ENCODE results near the gene PHGDH.
"Not testable (repeated sequence)": the region's sequence is repeated elsewhere in the genome, so short reads cannot be mapped to it uniquely, and the experiment has no call there.

Gene PHGDH

GRCh38 chr1:119711804-119712341, at the start of gene PHGDH:
PHGDH (plus strand) TSS chr1:119711934; CDS start chr1:119712023, 89 bp downstream.
- DNase-seq, result peak; percentile 67 to 73

DNA sequence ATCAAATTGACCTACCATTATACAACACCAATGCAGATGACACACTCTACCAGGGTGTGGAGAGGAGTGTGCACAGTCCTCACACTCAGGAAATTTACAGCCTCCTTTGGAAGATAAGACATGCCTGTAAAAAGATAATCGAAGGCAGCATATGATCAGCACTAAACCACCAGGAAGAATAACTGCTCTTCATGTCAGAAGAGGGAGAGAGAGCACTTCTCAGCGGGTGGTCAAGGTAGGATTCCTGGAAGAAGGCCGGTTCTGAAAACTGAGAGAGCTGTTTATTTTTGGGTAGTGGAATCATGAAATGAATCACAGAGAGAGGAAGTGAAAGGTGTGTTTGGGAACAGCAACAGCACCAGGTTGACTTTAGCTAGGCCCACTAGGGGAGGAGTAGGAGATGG, 49.7 kb upstream of the PHGDH start:
- DNase-seq, result no peak

DNA sequence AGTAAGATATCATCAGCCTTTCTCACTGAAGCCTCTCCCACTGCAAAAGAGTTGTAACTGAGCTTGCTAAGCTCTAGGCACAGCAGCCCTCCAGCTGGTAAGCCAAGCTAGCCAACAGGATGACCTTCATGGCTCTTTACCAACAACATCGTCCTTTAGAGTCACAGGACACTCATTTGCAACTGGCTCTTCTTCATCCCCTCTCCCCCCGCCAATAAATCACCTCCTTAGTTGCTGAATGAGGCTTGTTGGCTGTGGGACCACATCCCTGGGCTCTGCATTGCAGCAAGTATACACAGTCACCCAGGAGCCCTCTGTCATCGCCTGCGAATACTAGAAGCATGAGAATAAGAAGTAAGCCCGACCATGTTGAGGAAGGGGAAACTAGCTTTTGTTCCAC, 47.7 kb upstream of the PHGDH start:
- DNase-seq, result no peak

GRCh38 chr1:119667173-119667572, 44.6 kb upstream of the PHGDH start:
- no peak for DNase-seq

GRCh38 chr1:119670898-119671297, 40.8 kb upstream of the PHGDH start:
- no peak for DNase-seq

DNA sequence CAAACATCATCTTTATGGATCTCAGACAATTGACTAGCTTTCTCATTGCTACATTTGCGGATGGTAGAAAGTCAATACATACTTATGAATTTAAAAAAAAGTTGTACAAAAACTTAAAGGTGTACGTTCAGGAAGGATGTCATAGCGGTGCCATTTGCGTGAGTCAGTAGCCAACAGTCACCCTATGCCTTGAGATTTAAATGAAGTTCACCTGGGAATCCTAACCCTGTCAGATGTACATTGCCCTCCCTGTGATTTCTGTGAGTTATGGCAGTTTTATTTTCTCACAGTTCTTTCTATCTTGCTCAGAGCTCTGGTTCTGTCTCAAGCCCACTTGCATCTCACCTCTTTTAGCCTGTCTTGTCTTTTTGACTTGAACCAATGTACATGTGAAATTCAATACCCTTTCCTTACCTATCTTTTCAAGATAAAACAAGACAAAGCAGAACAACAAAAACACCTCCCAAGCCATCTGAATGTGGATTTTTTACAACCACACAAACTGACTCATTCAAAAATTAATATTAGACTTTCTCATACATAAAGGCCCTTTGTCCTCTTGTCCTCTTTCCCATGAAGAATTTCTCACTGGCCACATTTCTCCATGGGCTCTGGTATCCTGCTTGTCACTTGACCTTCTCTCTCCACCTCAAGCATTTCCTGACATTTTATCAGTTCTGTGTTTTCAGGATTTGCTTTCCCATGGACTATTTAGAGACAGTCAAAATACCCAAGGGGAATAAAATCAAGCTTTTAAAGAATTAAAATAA, 38.4 kb upstream of the PHGDH start:
- no peak for DNase-seq

- DNase-seq, result no peak
Measured at GRCh38 chr1:119674111-119674526, 37.6 kb upstream of the PHGDH start.

- DNase-seq, result no peak
Measured at GRCh38 chr1:119674835-119675289, 36.9 kb upstream of the PHGDH start.

DNA sequence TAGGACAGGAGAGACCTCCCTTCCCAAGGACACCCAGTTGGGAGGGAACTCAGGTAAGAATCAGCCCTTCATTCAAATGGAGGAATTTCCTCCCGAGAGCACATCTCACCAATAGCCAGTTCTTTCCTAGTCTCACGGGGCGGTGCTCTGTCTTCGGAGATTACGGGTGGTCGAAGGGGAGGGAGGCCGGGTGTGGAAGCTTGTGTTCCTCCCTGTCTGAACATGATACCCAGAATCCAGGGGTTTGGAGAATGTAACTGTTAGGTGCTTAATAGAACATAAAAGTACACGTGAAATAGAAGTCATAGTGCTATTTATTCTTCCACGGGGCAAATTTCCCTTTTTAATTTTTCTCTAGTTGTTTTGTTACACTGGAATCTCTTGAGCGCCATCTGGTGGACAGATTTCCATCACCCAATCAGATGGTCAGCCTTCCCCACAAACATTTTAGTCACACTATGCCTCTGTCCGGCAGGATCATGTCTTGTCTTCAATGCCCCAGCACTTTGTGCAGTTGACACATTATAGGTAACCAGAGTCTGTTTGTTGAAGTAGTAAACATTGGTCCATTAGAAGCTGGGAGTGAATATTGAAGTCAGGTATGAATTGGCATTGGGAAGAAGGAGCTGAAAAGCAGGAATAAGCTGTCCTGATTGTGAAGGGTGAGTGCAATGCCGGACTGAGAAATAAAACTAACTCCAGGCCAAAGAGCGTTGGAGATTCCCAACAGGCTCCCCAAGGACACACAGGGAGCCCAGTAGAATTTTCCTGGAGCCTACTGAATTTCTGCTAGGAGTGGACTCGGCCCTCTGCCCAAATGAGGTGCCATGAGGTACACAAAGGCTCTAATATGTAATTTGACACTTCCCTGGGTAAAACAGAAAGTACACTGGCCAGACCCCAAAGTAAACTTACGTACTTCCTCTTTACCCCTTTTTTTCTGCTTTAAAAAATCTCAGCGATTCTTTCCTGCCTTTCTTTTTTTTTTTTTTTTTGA, 36.1 kb upstream of the PHGDH start:
- peak; percentile 70 to 97 for DNase-seq

DNA sequence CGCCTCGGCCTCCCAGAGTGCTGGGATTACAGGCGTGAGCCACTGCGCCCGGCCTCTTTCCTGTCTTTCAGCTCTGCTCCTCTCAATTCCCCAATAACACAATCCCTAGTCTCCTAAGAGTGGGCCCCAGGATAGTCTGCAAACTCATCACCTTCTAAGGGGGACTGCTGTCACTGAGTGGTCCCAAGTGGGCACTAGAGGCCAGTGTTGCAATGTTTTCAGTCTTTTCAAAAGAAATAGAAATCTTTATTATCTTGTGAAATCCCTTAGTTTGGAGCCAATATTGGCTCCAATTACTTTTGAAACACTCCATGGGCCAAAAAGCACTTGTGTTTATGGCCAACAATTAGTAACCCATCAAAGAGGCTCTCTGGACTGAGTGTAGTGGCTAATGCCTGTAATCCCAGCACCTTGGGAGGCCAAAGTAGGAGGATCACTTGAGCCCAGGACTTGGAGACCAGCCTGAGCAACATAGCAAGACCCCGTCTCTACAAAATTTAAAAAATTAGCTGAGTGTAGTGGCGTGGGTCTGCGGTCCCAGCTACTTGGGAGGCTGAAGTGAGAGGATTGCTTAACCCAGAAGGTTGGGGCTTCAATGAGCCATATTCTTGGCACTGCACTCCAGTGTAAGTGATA, 35.0 kb upstream of the PHGDH start:
- DNase-seq, result no peak

GRCh38 chr1:119679223-119679622, 32.5 kb upstream of the PHGDH start:
- no peak for DNase-seq

DNA sequence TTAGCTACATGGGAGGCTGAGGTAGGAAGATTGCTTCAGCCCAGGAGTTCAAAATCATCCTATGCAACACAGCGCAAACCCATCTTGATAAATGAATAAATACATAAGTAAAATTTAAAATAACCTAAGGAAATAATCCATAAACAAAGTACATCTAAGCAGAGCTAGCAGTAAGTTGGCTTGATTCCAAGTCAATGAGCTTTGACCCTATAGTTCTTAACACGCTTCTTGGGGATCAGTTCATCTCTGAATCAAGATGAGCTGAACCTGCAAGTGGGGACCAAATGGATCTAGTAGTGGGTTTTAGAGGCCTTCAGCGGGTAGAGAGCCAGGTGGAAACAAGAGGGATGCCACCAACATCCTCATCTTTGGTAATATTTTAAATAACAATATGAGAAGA, 31.5 kb upstream of the PHGDH start:
- no peak for DNase-seq

- DNase-seq, result no peak
Measured at GRCh38 chr1:119680723-119681122, 31.0 kb upstream of the PHGDH start.

DNA sequence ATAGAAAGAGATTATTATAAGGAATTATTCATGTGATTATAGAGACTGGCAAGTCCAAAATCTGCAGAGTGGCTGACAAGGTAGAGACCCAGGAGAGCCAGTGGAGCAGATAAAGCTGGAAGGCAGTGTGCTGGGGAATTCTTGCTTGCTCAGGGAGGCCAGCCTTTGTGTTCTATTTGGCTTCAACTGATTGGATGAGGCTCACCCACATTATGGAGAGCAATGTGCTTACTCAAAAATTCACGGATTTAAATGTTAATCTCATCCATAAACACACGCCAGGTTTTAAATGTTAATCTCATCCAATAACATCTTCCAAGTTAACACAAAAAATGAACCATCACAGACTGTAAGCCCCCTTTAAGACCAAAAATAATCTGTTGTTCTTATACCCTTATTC, 30.2 kb upstream of the PHGDH start:
- DNase-seq, result no peak

DNA sequence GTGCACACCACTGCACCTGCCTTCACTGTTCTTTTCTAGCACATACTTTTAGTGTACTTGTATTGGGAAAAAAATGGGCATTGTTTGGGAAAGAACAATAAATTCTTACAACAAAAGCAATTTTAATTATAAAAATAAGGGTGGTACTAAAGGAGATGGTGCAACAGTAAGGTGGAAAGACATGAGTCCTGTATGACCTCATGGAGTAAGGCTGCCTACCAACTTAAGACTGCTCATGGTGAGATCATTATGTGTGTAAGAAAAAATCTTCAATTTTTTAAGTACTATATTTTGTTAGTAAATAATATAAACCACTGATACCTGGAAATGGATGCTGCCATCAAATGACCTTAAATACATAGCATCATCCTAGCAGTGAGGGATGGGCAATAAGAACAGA, 29.6 kb upstream of the PHGDH start:
- DNase-seq, result no peak

DNA sequence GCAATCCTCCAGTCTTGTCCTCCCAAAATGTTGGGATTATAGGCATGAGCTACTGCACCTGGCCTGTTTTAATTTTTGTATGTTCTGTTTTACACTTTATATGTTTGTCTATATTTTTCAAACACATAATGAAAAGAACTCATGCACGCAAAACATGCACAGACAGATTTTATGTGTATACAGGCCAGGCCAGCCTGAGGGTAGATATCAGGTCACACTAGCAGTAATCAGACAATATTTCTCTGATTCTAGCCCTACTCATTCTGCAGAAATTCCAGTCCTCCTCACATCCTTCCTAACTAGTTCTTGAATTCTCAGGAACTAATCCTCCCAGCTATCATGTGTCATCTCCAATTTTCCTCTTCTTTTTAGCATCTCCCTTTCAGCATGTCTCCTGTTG, 27.8 kb upstream of the PHGDH start:
- no peak for DNase-seq

- no peak for DNase-seq
Measured at GRCh38 chr1:119686661-119687060, 25.1 kb upstream of the PHGDH start.

GRCh38 chr1:119687434-119688079, 24.2 kb upstream of the PHGDH start:
- DNase-seq, result no peak

DNA sequence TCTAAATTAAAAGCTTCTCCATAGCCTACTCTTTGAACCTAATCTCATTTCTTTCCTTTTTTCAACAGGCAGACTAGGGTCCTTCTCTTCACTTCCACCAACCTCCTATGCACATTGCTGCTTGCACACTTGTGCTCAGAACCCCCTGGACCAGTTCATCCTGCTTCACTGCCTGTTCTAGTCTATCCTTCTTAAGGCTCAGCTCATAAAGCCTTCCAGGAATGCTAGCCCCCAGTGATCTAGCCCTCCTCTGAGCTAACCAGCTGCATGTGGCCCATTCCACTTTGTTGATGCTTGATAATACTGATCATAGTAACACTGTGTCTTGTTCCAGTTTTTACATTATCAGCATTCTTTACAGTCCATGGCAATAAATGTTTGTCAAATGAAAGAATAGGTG, 22.9 kb upstream of the PHGDH start:
- DNase-seq, result no peak

DNA sequence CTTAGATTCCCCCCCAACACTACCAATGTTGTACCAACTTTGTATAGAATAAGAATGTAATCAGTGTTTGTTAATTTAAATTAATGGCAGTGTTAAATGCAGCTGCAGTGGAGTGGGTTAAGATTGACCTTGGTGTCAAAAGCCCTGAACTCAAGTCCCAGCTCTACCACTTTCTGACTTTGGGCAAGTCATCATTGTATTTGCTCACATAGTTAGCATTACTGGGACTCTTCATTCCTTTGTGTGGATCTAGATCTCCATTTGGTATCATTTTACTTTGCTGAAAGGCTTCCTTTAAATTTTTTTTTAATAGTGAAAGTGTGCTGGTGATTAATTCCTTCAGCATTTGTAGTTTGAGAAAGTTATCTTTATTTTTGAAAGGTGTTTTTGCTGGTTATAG, 22.2 kb upstream of the PHGDH start:
- no peak for DNase-seq

- not testable (repeated sequence) for DNase-seq
Measured at GRCh38 chr1:119696863-119697262, 14.9 kb upstream of the PHGDH start.

GRCh38 chr1:119697598-119697997, 14.1 kb upstream of the PHGDH start:
- DNase-seq, result no peak
